ENCODE results near the gene POMGNT2. TPM values are rescaled to one million over a fixed set of nuclear protein-coding genes. Genes with fewer than 3 reads are reported as not detected.

POMGNT2 gene
- total RNA-seq, 4 donors from 2014 or later = 22.4 to 39.6 (median 31.1) TPM

- no peaks in the 10 kb centered on the region for H3K4me1 ChIP-seq
- DNase-seq (ENCODE audit: extremely low spot score) = peak; percentile 14
- H3K27ac ChIP-seq (replicated peaks in 1 of 4) = no peak overlapping the region
- no peaks in the 10 kb centered on the region for H3K36me3 ChIP-seq
- TF ChIP-seq EP300 (IDR thresholded peaks at IDR 0.05) (no peak), POLR2AphosphoS5 (IDR thresholded peaks at IDR 0.05) (no peak), CTCF (IDR thresholded peaks at IDR 0.05) (no peak), POLR2A (IDR thresholded peaks at IDR 0.05; ENCODE audit: low read depth) (no peak)
- H3K4me3 ChIP-seq = no peak overlapping the region
- no peaks in the 10 kb centered on the region for H3K27me3 ChIP-seq
- intact Hi-C loops (cut with DNase I) = no loop called here
- WGBS = 68% methylated on average over 4 of the region's 4 CpGs
- peaks cover 0 to 13% (median 5%) of the 10 kb centered on the region in 4 donors for H3K9me3 ChIP-seq
Observed at GRCh38 chr3:43138488-43139231, 32.8 kb upstream of the POMGNT2 start.

- no peaks in the 10 kb centered on the region for H3K27me3 ChIP-seq
- 52% methylated on average over 7 of the region's 7 CpGs for WGBS
- no peak overlapping the region for H3K4me3 ChIP-seq
- TF ChIP-seq EP300 (IDR thresholded peaks at IDR 0.05) = no peak
- TF ChIP-seq POLR2AphosphoS5 (IDR thresholded peaks at IDR 0.05) = no peak
- TF ChIP-seq POLR2A (IDR thresholded peaks at IDR 0.05; ENCODE audit: low read depth) = no peak
- no peak for TF ChIP-seq CTCF (IDR thresholded peaks at IDR 0.05)
- H3K4me1 ChIP-seq = peaks cover 0 to 9% (median 4%) of the 10 kb centered on the region in 4 donors
- H3K36me3 ChIP-seq = no peaks in the 10 kb centered on the region
- peak; percentile 72 for DNase-seq (ENCODE audit: extremely low spot score)
- no peak overlapping the region for H3K27ac ChIP-seq (replicated peaks in 1 of 4)
- intact Hi-C loops (cut with DNase I) = no loop called here
- peaks cover 0 to 13% (median 5%) of the 10 kb centered on the region in 4 donors for H3K9me3 ChIP-seq
Observed at GRCh38 chr3:43132870-43133636, 27.2 kb upstream of the POMGNT2 start.

GRCh38 chr3:43132193-43132592, 26.3 kb upstream of the POMGNT2 start:
- no peaks in the 10 kb centered on the region for H3K27me3 ChIP-seq
- TF ChIP-seq POLR2A (IDR thresholded peaks at IDR 0.05; ENCODE audit: low read depth) (no peak), CTCF (IDR thresholded peaks at IDR 0.05) (no peak), POLR2AphosphoS5 (IDR thresholded peaks at IDR 0.05) (no peak), EP300 (IDR thresholded peaks at IDR 0.05) (no peak)
- no peak overlapping the region for H3K27ac ChIP-seq (replicated peaks in 1 of 4)
- intact Hi-C loops (cut with DNase I) = no loop called here
- H3K36me3 ChIP-seq = no peaks in the 10 kb centered on the region
- H3K4me1 ChIP-seq = peaks cover 0 to 9% (median 4%) of the 10 kb centered on the region in 4 donors
- H3K9me3 ChIP-seq = peaks cover 0 to 10% (median 4%) of the 10 kb centered on the region in 4 donors
- DNase-seq (ENCODE audit: extremely low spot score) = peak; percentile 4
- WGBS = 69% methylated on average over 3 of the region's 3 CpGs
- H3K4me3 ChIP-seq = no peak overlapping the region

GRCh38 chr3:43128464-43128863, 22.6 kb upstream of the POMGNT2 start:
- TF ChIP-seq POLR2A (IDR thresholded peaks at IDR 0.05; ENCODE audit: low read depth) (no peak), CTCF (IDR thresholded peaks at IDR 0.05) (no peak), EP300 (IDR thresholded peaks at IDR 0.05) (no peak), POLR2AphosphoS5 (IDR thresholded peaks at IDR 0.05) (no peak)
- Histone ChIP-seq H3K27ac (replicated peaks in 1 of 4) (no peak overlapping the region), H3K4me1 (peaks cover 0 to 19% (median 13%) of the 10 kb centered on the region in 4 donors), H3K27me3 (no peaks in the 10 kb centered on the region), H3K36me3 (no peaks in the 10 kb centered on the region), H3K9me3 (no peaks in the 10 kb centered on the region), H3K4me3 (no peak overlapping the region)
- DNase-seq (ENCODE audit: extremely low spot score) = no peak
- intact Hi-C loops (cut with DNase I) = no loop called here

Measured in esophagus muscularis mucosa (tissue), 4 donors.